ENCODE data around the gene PARVA. TPM values are rescaled to one million over a fixed set of nuclear protein-coding genes. Genes with fewer than 3 reads are reported as not detected.

PARVA gene
- total RNA-seq, 1 donor from 2014 or later = 15.1 TPM

DNA sequence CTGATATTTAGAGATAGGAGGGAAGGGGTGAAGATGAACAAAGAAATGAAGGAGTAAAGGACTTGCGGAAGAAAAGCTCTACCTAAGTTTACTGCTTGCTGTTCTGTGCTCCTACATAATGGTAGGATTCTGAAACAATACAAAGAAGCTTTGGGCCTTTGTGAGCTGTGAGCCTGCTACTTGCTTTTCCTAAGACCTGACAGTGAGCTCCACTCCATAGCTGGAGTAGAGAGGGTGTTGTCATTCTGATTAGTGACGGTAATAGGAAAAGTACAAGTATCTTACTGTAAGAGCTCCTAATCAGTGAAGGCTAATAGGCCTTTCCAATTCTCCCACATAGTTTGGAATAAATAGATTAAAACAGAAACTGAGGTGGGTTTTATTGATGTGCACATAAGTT is 75.9 kb downstream of the PARVA start:
- Histone ChIP-seq H3K9me3 (ENCODE audit: control insufficient read depth in 3 of 3, low read length in 3 of 3) (no peaks in the 10 kb centered on the region), H3K9ac (ENCODE audit: low read depth in 1 of 3, low read length in 3 of 3) (no peak overlapping the region), H3K4me1 (ENCODE audit: control insufficient read depth in 3 of 3, insufficient read depth in 3 of 3, low read length in 3 of 3) (peaks cover 7 to 11% (median 11%) of the 10 kb centered on the region in 3 donors), H3K4me3 (ENCODE audit: low read length in 3 of 3) (no peak overlapping the region), H3K27ac (ENCODE audit: low read depth, low read length) (no peak overlapping the region), H3K27me3 (ENCODE audit: control insufficient read depth in 3 of 3, insufficient read depth in 3 of 3, low read length in 3 of 3) (no peaks in the 10 kb centered on the region), H3K36me3 (ENCODE audit: control insufficient read depth in 3 of 3, insufficient read depth in 3 of 3, low read length in 3 of 3) (no peaks in the 10 kb centered on the region)

GRCh38 chr11:12454782-12455181 is 77.4 kb downstream of the PARVA start:
- Histone ChIP-seq H3K27ac (ENCODE audit: low read depth, low read length) (no peak overlapping the region), H3K27me3 (ENCODE audit: control insufficient read depth in 3 of 3, insufficient read depth in 3 of 3, low read length in 3 of 3) (no peaks in the 10 kb centered on the region), H3K4me1 (ENCODE audit: control insufficient read depth in 3 of 3, insufficient read depth in 3 of 3, low read length in 3 of 3) (peaks cover 11 to 13% (median 12%) of the 10 kb centered on the region in 3 donors), H3K9ac (ENCODE audit: low read depth in 1 of 3, low read length in 3 of 3) (no peak overlapping the region), H3K4me3 (ENCODE audit: low read length in 3 of 3) (no peak overlapping the region), H3K9me3 (ENCODE audit: control insufficient read depth in 3 of 3, low read length in 3 of 3) (no peaks in the 10 kb centered on the region), H3K36me3 (ENCODE audit: control insufficient read depth in 3 of 3, insufficient read depth in 3 of 3, low read length in 3 of 3) (no peaks in the 10 kb centered on the region)

DNA sequence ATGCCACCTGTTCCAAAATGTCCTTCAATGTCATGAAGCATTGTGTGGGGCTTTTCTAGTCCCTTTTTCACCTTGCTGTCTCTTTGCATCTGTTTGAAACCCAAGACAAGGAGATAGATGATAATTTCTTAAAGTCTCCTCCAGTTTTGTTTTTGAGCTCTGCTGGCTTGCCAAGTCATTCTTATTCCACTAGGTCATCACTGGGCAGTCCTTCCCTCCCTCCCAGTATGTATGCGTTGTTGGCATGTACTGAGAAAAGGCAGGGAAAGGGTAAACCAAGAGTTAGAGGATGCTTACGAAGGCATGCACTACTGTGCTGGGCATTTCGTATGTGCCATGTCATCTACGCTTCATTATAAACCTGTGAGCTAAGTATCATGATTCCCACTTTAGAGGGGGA is 78.6 kb downstream of the PARVA start:
- Histone ChIP-seq H3K4me3 (ENCODE audit: low read length in 3 of 3) (no peak overlapping the region), H3K9me3 (ENCODE audit: control insufficient read depth in 3 of 3, low read length in 3 of 3) (no peaks in the 10 kb centered on the region), H3K27me3 (ENCODE audit: control insufficient read depth in 3 of 3, insufficient read depth in 3 of 3, low read length in 3 of 3) (no peaks in the 10 kb centered on the region), H3K4me1 (ENCODE audit: control insufficient read depth in 3 of 3, insufficient read depth in 3 of 3, low read length in 3 of 3) (peaks cover 11 to 13% (median 12%) of the 10 kb centered on the region in 3 donors), H3K36me3 (ENCODE audit: control insufficient read depth in 3 of 3, insufficient read depth in 3 of 3, low read length in 3 of 3) (no peaks in the 10 kb centered on the region), H3K27ac (ENCODE audit: low read depth, low read length) (no peak overlapping the region), H3K9ac (ENCODE audit: low read depth in 1 of 3, low read length in 3 of 3) (no peak overlapping the region)

GRCh38 chr11:12456651-12457579 is 79.5 kb downstream of the PARVA start:
- H3K27me3 ChIP-seq (ENCODE audit: control insufficient read depth in 3 of 3, insufficient read depth in 3 of 3, low read length in 3 of 3) = no peaks in the 10 kb centered on the region

GRCh38 chr11:12458042-12458441 is 80.7 kb downstream of the PARVA start:
- H3K9me3 ChIP-seq (ENCODE audit: control insufficient read depth in 3 of 3, low read length in 3 of 3) = no peaks in the 10 kb centered on the region
- H3K27me3 ChIP-seq (ENCODE audit: control insufficient read depth in 3 of 3, insufficient read depth in 3 of 3, low read length in 3 of 3) = no peaks in the 10 kb centered on the region
- no peaks in the 10 kb centered on the region for H3K36me3 ChIP-seq (ENCODE audit: control insufficient read depth in 3 of 3, insufficient read depth in 3 of 3, low read length in 3 of 3)
- H3K4me1 ChIP-seq (ENCODE audit: control insufficient read depth in 3 of 3, insufficient read depth in 3 of 3, low read length in 3 of 3) = peaks cover 11 to 13% (median 12%) of the 10 kb centered on the region in 3 donors
- peak overlapping the region; percentile 27 for H3K27ac ChIP-seq (ENCODE audit: low read depth, low read length)
- H3K4me3 ChIP-seq (ENCODE audit: low read length in 3 of 3) = no peak overlapping the region
- no peak overlapping the region for H3K9ac ChIP-seq (ENCODE audit: low read depth in 1 of 3, low read length in 3 of 3)

More at GRCh38 chr11:12456651-12457579, 79.5 kb downstream of the PARVA start:
- H3K4me1 ChIP-seq (ENCODE audit: control insufficient read depth in 3 of 3, insufficient read depth in 3 of 3, low read length in 3 of 3) = peaks cover 11 to 13% (median 12%) of the 10 kb centered on the region in 3 donors
- H3K4me3 ChIP-seq (ENCODE audit: low read length in 3 of 3) = no peak overlapping the region
- no peak overlapping the region for H3K9ac ChIP-seq (ENCODE audit: low read depth in 1 of 3, low read length in 3 of 3)
- no peaks in the 10 kb centered on the region for H3K9me3 ChIP-seq (ENCODE audit: control insufficient read depth in 3 of 3, low read length in 3 of 3)
- no peak overlapping the region for H3K27ac ChIP-seq (ENCODE audit: low read depth, low read length)
- H3K36me3 ChIP-seq (ENCODE audit: control insufficient read depth in 3 of 3, insufficient read depth in 3 of 3, low read length in 3 of 3) = no peaks in the 10 kb centered on the region

GRCh38 chr11:12459374-12459773 is 82.0 kb downstream of the PARVA start:
- Histone ChIP-seq H3K4me1 (ENCODE audit: control insufficient read depth in 3 of 3, insufficient read depth in 3 of 3, low read length in 3 of 3) (peaks cover 11 to 13% (median 12%) of the 10 kb centered on the region in 3 donors), H3K27ac (ENCODE audit: low read depth, low read length) (no peak overlapping the region), H3K4me3 (ENCODE audit: low read length in 3 of 3) (no peak overlapping the region), H3K27me3 (ENCODE audit: control insufficient read depth in 3 of 3, insufficient read depth in 3 of 3, low read length in 3 of 3) (no peaks in the 10 kb centered on the region), H3K36me3 (ENCODE audit: control insufficient read depth in 3 of 3, insufficient read depth in 3 of 3, low read length in 3 of 3) (no peaks in the 10 kb centered on the region), H3K9me3 (ENCODE audit: control insufficient read depth in 3 of 3, low read length in 3 of 3) (peaks cover 0 to 2% (median 0%) of the 10 kb centered on the region in 3 donors), H3K9ac (ENCODE audit: low read depth in 1 of 3, low read length in 3 of 3) (no peak overlapping the region)

GRCh38 chr11:12459865-12460444 is 82.6 kb downstream of the PARVA start:
- Histone ChIP-seq H3K4me1 (ENCODE audit: control insufficient read depth in 3 of 3, insufficient read depth in 3 of 3, low read length in 3 of 3) (peaks cover 11 to 13% (median 12%) of the 10 kb centered on the region in 3 donors), H3K9ac (ENCODE audit: low read depth in 1 of 3, low read length in 3 of 3) (no peak overlapping the region), H3K27ac (ENCODE audit: low read depth, low read length) (no peak overlapping the region), H3K9me3 (ENCODE audit: control insufficient read depth in 3 of 3, low read length in 3 of 3) (peaks cover 0 to 2% (median 0%) of the 10 kb centered on the region in 3 donors), H3K27me3 (ENCODE audit: control insufficient read depth in 3 of 3, insufficient read depth in 3 of 3, low read length in 3 of 3) (no peaks in the 10 kb centered on the region), H3K36me3 (ENCODE audit: control insufficient read depth in 3 of 3, insufficient read depth in 3 of 3, low read length in 3 of 3) (no peaks in the 10 kb centered on the region), H3K4me3 (ENCODE audit: low read length in 3 of 3) (no peak overlapping the region)

- H3K4me3 ChIP-seq (ENCODE audit: low read length in 3 of 3) = no peak overlapping the region
- H3K27me3 ChIP-seq (ENCODE audit: control insufficient read depth in 3 of 3, insufficient read depth in 3 of 3, low read length in 3 of 3) = no peaks in the 10 kb centered on the region
- H3K36me3 ChIP-seq (ENCODE audit: control insufficient read depth in 3 of 3, insufficient read depth in 3 of 3, low read length in 3 of 3) = no peaks in the 10 kb centered on the region
- H3K9ac ChIP-seq (ENCODE audit: low read depth in 1 of 3, low read length in 3 of 3) = no peak overlapping the region
- H3K4me1 ChIP-seq (ENCODE audit: control insufficient read depth in 3 of 3, insufficient read depth in 3 of 3, low read length in 3 of 3) = peaks cover 11 to 13% (median 12%) of the 10 kb centered on the region in 3 donors
- no peak overlapping the region for H3K27ac ChIP-seq (ENCODE audit: low read depth, low read length)
- peaks cover 0 to 2% (median 0%) of the 10 kb centered on the region in 3 donors for H3K9me3 ChIP-seq (ENCODE audit: control insufficient read depth in 3 of 3, low read length in 3 of 3)
Observed at GRCh38 chr11:12460466-12460865, 83.1 kb downstream of the PARVA start.

GRCh38 chr11:12461516-12461915 is 84.1 kb downstream of the PARVA start:
- Histone ChIP-seq H3K9ac (ENCODE audit: low read depth in 1 of 3, low read length in 3 of 3) (no peak overlapping the region), H3K27ac (ENCODE audit: low read depth, low read length) (no peak overlapping the region), H3K27me3 (ENCODE audit: control insufficient read depth in 3 of 3, insufficient read depth in 3 of 3, low read length in 3 of 3) (no peaks in the 10 kb centered on the region), H3K36me3 (ENCODE audit: control insufficient read depth in 3 of 3, insufficient read depth in 3 of 3, low read length in 3 of 3) (no peaks in the 10 kb centered on the region), H3K4me3 (ENCODE audit: low read length in 3 of 3) (no peak overlapping the region), H3K4me1 (ENCODE audit: control insufficient read depth in 3 of 3, insufficient read depth in 3 of 3, low read length in 3 of 3) (peaks cover 4 to 12% (median 10%) of the 10 kb centered on the region in 3 donors), H3K9me3 (ENCODE audit: control insufficient read depth in 3 of 3, low read length in 3 of 3) (peaks cover 0 to 2% (median 0%) of the 10 kb centered on the region in 3 donors)

DNA sequence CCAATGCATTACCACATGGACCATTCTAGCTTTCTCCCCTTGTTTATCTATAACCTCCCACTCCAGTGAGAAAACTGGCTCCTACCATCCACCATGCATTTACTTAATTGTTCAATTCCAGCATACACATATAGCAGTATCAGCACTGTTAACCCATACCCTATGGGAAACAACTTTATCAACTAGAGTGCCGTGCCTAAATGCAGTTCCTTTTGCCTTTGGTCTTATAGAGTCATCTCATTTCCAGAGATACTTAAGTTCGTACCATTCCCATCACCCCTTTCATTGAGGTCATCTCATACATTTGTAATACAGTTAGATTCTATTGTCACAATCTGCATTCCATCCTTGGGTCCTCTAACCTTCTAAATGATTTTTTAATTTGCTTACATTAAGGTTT is 86.9 kb downstream of the PARVA start:
- H3K9me3 ChIP-seq (ENCODE audit: control insufficient read depth in 3 of 3, low read length in 3 of 3) = peaks cover 0 to 2% (median 0%) of the 10 kb centered on the region in 3 donors
- H3K27ac ChIP-seq (ENCODE audit: low read depth, low read length) = no peak overlapping the region
- H3K36me3 ChIP-seq (ENCODE audit: control insufficient read depth in 3 of 3, insufficient read depth in 3 of 3, low read length in 3 of 3) = no peaks in the 10 kb centered on the region
- H3K9ac ChIP-seq (ENCODE audit: low read depth in 1 of 3, low read length in 3 of 3) = no peak overlapping the region
- peaks cover 0 to 4% (median 3%) of the 10 kb centered on the region in 3 donors for H3K4me1 ChIP-seq (ENCODE audit: control insufficient read depth in 3 of 3, insufficient read depth in 3 of 3, low read length in 3 of 3)
- H3K4me3 ChIP-seq (ENCODE audit: low read length in 3 of 3) = no peak overlapping the region
- H3K27me3 ChIP-seq (ENCODE audit: control insufficient read depth in 3 of 3, insufficient read depth in 3 of 3, low read length in 3 of 3) = no peaks in the 10 kb centered on the region

Data from skeletal muscle tissue (tissue), 4 donors.